Measurements from ENCODE around the gene KLK10. TPM values are rescaled to one million over a fixed set of nuclear protein-coding genes. Genes with fewer than 3 reads are reported as not detected.

Gene KLK10
- polyA plus RNA-seq (ENCODE audit: insufficient read length in 4 of 4): under 1 TPM in 3 of 4 donors, not detected in 1; 0.29 to 0.32 (median 0.31) TPM

GRCh38 chr19:51019544-51019925 is at the start of gene KLK10:
Gene KLK10 (minus strand): TSS chr19:51019709. CDS start chr19:51019130, 579 bp downstream.
- DNase-seq (ENCODE audit: low read depth in 4 of 4, low spot score in 3 of 4): no peak

- no peak for DNase-seq (ENCODE audit: low read depth in 4 of 4, low spot score in 3 of 4)
These were observed 47.1 kb upstream of the KLK10 start for GRCh38 chr19:51066393-51067186.

- no peak for DNase-seq (ENCODE audit: low read depth in 4 of 4, low spot score in 3 of 4)
These were observed 45.9 kb upstream of the KLK10 start for GRCh38 chr19:51065221-51065960.

- no peak for DNase-seq (ENCODE audit: low read depth in 4 of 4, low spot score in 3 of 4)
These were observed 45.2 kb upstream of the KLK10 start, which contains the start of gene KLK13 for GRCh38 chr19:51064534-51065220. Gene KLK13 (minus strand): TSS chr19:51065092. CDS start chr19:51065067, 25 bp downstream.

GRCh38 chr19:51063664-51064063 is 44.2 kb upstream of the KLK10 start:
- DNase-seq (ENCODE audit: low read depth in 4 of 4, low spot score in 3 of 4): no peak

- no peak for DNase-seq (ENCODE audit: low read depth in 4 of 4, low spot score in 3 of 4)
These were observed 41.5 kb upstream of the KLK10 start for GRCh38 chr19:51060973-51061372.

- DNase-seq (ENCODE audit: low read depth in 4 of 4, low spot score in 3 of 4): no peak
These were observed 40.8 kb upstream of the KLK10 start for GRCh38 chr19:51060336-51060735.

GRCh38 chr19:51059715-51060114 is 40.2 kb upstream of the KLK10 start:
- no peak for DNase-seq (ENCODE audit: low read depth in 4 of 4, low spot score in 3 of 4)

GRCh38 chr19:51055866-51056265 is 36.4 kb upstream of the KLK10 start:
- no peak for DNase-seq (ENCODE audit: low read depth in 4 of 4, low spot score in 3 of 4)

- DNase-seq (ENCODE audit: low read depth in 4 of 4, low spot score in 3 of 4): no peak
These were observed 27.5 kb upstream of the KLK10 start for GRCh38 chr19:51047031-51047335.

- no peak for DNase-seq (ENCODE audit: low read depth in 4 of 4, low spot score in 3 of 4)
These were observed 24.8 kb upstream of the KLK10 start for GRCh38 chr19:51044327-51044726.

GRCh38 chr19:51043497-51043896 is 24.0 kb upstream of the KLK10 start:
- DNase-seq (ENCODE audit: low read depth in 4 of 4, low spot score in 3 of 4): no peak

- no peak for DNase-seq (ENCODE audit: low read depth in 4 of 4, low spot score in 3 of 4)
These were observed 20.6 kb upstream of the KLK10 start for GRCh38 chr19:51040151-51040550.

GRCh38 chr19:51036519-51036918 is 17.0 kb upstream of the KLK10 start:
- no peak for DNase-seq (ENCODE audit: low read depth in 4 of 4, low spot score in 3 of 4)

- no peak for DNase-seq (ENCODE audit: low read depth in 4 of 4, low spot score in 3 of 4)
These were observed 15.2 kb upstream of the KLK10 start, which contains the start of gene KLK12 for GRCh38 chr19:51034704-51035103. Gene KLK12 (minus strand): TSS chr19:51035002. CDS start chr19:51034621, 381 bp downstream.

GRCh38 chr19:51031880-51032225 is 12.3 kb upstream of the KLK10 start:
- DNase-seq (ENCODE audit: low read depth in 4 of 4, low spot score in 3 of 4): no peak

- DNase-seq (ENCODE audit: low read depth in 4 of 4, low spot score in 3 of 4): no peak
These were observed 11.8 kb upstream of the KLK10 start for GRCh38 chr19:51031220-51031879.

GRCh38 chr19:51030631-51031030 is 11.1 kb upstream of the KLK10 start:
- no peak for DNase-seq (ENCODE audit: low read depth in 4 of 4, low spot score in 3 of 4)

- DNase-seq (ENCODE audit: low read depth in 4 of 4, low spot score in 3 of 4): no peak
These were observed 10.2 kb upstream of the KLK10 start for GRCh38 chr19:51029718-51030117.

GRCh38 chr19:51027873-51028272 is 8.4 kb upstream of the KLK10 start:
- DNase-seq (ENCODE audit: low read depth in 4 of 4, low spot score in 3 of 4): no peak
